ENCODE results near the gene PAK6. TPM values are rescaled to one million over a fixed set of nuclear protein-coding genes. Genes with fewer than 3 reads are reported as not detected.

The PAK6 gene
- total and polyA plus RNA-seq, 2 donors, result 0.38 to 1.3 TPM

DNA sequence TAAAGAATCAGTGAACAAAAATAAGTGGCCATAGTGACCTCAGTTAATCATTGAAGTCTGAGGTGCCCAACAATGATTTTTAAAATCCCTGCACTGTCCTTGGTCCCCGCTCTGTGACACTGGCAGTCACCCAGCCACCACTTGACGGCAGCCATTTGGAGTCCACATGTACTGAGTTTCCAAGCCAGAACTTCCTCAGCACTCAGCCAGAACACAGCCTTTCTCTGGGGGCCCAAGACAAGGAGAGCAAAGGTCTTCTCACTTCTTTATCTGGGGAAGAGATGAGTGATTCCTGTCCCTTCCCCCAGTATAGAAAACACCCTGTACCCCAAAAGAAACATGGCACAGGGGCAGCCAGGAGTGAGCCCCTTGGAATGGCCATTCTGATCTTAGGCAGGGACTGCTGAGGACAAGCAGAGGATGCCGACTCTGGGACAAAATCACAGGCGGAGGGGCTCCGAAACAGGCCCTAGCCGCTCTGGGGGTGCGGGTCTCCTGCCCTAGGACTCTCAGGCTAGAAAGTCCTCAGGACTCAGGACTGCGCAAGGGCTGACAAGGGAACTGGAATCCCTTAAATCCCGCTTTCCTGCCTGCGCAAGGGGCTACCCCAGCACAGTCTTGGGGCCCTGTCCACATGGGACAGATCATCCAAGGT is 12.8 kb downstream of the PAK6 start:
- H3K4me3 ChIP-seq (ENCODE audit: low read length in 2 of 2), result no peak overlapping the region
- H3K4me1 ChIP-seq (ENCODE audit: control insufficient read depth in 2 of 2, insufficient read depth in 2 of 2, low read length in 2 of 2), result peaks cover 9 to 11% of the 10 kb centered on the region in 2 donors
- DNase-seq (ENCODE audit: low read depth in 6 of 9, low spot score in 9 of 9), result no peak
- WGBS, result 97% methylated on average over 10 of the region's 10 CpGs
- no peaks in the 10 kb centered on the region for H3K9me3 ChIP-seq (ENCODE audit: control insufficient read depth in 2 of 2, insufficient read depth in 1 of 2, low read length in 1 of 2)
- no peaks in the 10 kb centered on the region for H3K36me3 ChIP-seq (ENCODE audit: control insufficient read depth in 2 of 2, insufficient read depth in 2 of 2, low read length in 1 of 2)
- H3K27me3 ChIP-seq (ENCODE audit: control insufficient read depth in 2 of 2, insufficient read depth in 1 of 2, low read length in 1 of 2), result peaks cover 29 to 65% of the 10 kb centered on the region in 2 donors
- no peak overlapping the region for H3K27ac ChIP-seq (ENCODE audit: low read depth in 1 of 2, low read length in 1 of 2)

DNA sequence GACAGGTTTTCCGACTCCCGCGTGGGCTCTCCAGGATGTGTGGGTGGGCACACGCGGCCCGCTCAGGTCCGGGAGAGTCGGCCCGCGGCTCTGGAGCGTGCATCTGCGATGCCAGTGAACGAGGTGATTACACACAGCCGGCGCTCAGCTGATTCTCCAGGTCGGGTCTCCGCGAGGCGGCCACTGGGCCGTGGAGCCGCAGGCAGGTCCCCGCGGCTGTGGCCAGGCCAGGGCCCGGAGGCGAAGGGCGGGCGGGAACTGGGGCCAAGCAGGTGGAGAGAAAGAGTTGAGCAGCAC is 13.2 kb downstream of the PAK6 start:
- Histone ChIP-seq H3K36me3 (ENCODE audit: control insufficient read depth in 2 of 2, insufficient read depth in 2 of 2, low read length in 1 of 2) (no peaks in the 10 kb centered on the region), H3K4me3 (ENCODE audit: low read length in 2 of 2) (no peak overlapping the region), H3K4me1 (ENCODE audit: control insufficient read depth in 2 of 2, insufficient read depth in 2 of 2, low read length in 2 of 2) (peaks cover 9 to 11% of the 10 kb centered on the region in 2 donors), H3K9me3 (ENCODE audit: control insufficient read depth in 2 of 2, insufficient read depth in 1 of 2, low read length in 1 of 2) (no peaks in the 10 kb centered on the region), H3K27me3 (ENCODE audit: control insufficient read depth in 2 of 2, insufficient read depth in 1 of 2, low read length in 1 of 2) (peaks cover 29 to 65% of the 10 kb centered on the region in 2 donors), H3K27ac (ENCODE audit: low read depth in 1 of 2, low read length in 1 of 2) (no peak overlapping the region)
- no peak for DNase-seq (ENCODE audit: low read depth in 6 of 9, low spot score in 9 of 9)
- WGBS, result 64% methylated on average over 27 of the region's 27 CpGs

DNA sequence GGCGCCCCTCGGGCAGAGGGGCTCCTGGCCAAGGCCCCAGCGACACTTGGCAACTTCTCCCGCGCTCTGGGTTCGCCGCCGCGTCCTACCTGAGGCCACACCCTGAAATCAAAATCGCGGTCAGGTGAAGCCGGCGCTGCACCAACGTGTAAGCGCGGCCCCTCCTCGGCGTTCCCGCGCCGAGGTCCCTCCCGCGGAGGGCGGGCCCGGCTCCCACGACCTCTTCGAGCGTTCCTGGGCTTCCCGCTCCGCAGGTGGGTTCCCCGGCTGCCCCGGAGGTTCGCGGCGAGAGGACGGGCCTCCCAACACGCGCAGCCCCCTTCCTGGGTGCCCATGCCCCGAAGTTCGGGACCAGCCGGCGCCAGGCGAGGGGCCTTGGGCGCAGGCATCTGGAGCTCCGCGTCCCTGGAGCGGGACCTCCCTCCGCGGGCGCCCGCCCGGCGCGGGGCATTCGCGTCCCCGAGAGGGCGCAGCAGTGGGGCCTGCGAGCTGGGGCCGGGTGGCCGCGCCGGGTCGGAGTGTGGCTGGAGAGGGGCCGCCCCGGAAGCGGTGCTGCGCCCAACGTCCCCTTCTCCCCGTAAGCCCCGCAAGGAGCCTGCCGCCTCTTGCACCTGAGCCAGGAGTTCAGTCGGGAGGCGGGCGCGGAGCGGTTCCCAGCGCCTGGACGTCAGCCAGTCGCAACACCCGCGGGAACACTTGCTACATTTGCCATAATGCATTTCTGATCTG is 13.7 kb downstream of the PAK6 start:
- Histone ChIP-seq H3K27me3 (ENCODE audit: control insufficient read depth in 2 of 2, insufficient read depth in 1 of 2, low read length in 1 of 2) (peaks cover 29 to 65% of the 10 kb centered on the region in 2 donors), H3K4me1 (ENCODE audit: control insufficient read depth in 2 of 2, insufficient read depth in 2 of 2, low read length in 2 of 2) (peaks cover 9 to 11% of the 10 kb centered on the region in 2 donors), H3K9me3 (ENCODE audit: control insufficient read depth in 2 of 2, insufficient read depth in 1 of 2, low read length in 1 of 2) (no peaks in the 10 kb centered on the region), H3K27ac (ENCODE audit: low read depth in 1 of 2, low read length in 1 of 2) (no peak overlapping the region), H3K36me3 (ENCODE audit: control insufficient read depth in 2 of 2, insufficient read depth in 2 of 2, low read length in 1 of 2) (no peaks in the 10 kb centered on the region), H3K4me3 (ENCODE audit: low read length in 2 of 2) (peak overlapping the region; percentile 29 to 54)
- no peak for DNase-seq (ENCODE audit: low read depth in 6 of 9, low spot score in 9 of 9)
- 3% methylated on average over 82 of the region's 82 CpGs for WGBS

DNA sequence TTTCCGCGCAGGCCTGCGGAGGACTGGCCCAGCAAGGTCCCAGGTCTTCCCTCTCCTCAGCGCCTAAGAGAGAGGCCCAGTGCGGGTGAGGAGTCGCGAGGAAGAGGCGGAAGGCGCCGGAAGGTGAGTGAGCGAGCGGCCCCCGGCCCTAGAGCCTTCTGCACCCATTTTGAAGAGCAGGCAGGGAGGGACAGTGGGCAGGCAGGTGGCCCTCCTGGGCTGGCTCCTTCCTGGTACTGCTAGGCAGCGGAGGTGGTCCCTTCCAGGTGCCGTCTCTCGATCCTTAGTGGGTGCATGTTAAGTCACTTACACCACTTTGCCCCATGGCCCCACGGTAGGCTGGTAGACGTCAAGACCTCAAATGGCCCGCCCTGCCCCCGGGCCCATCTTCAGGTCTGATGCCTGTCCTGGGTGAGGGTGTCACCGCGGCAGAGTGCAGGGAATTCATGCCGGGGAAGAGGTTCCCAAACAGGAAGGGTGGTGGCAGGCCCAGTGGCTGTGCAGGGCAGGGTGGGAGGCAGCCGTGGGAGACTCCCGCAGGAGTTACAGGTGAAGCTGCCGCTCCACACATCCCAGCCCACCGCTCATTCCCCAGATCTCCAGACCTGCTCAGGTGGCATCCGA is 14.4 kb downstream of the PAK6 start:
- no peaks in the 10 kb centered on the region for H3K36me3 ChIP-seq (ENCODE audit: control insufficient read depth in 2 of 2, insufficient read depth in 2 of 2, low read length in 1 of 2)
- peaks cover 29 to 69% of the 10 kb centered on the region in 2 donors for H3K27me3 ChIP-seq (ENCODE audit: control insufficient read depth in 2 of 2, insufficient read depth in 1 of 2, low read length in 1 of 2)
- H3K9me3 ChIP-seq (ENCODE audit: control insufficient read depth in 2 of 2, insufficient read depth in 1 of 2, low read length in 1 of 2), result no peaks in the 10 kb centered on the region
- H3K27ac ChIP-seq (ENCODE audit: low read depth in 1 of 2, low read length in 1 of 2), result no peak overlapping the region
- H3K4me1 ChIP-seq (ENCODE audit: control insufficient read depth in 2 of 2, insufficient read depth in 2 of 2, low read length in 2 of 2), result peaks cover 9 to 11% of the 10 kb centered on the region in 2 donors
- 44% methylated on average over 28 of the region's 28 CpGs for WGBS
- DNase-seq (ENCODE audit: low read depth in 6 of 9, low spot score in 9 of 9), result no peak
- H3K4me3 ChIP-seq (ENCODE audit: low read length in 2 of 2), result peak overlapping the region; percentile 29 to 54

DNA sequence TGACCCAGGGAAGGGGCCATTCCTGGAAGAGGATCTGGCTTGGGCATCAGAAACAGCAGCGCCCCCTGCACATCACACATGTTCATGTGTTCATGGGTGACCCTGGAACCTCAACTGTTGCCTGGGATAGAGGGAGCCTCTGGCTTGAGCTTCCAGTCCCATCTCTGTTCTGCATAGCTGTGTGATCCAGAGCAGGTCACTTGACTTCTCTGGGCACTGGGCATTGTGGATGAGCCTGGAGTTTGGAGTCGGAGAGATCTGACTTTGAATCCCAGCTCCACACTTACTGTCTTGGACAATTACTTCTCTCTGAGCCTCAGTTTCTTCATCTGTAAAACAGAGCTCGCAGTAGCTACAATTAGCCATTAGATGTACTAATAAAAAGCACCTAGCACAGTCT is 15.6 kb downstream of the PAK6 start:
- H3K4me3 ChIP-seq (ENCODE audit: low read length in 2 of 2), result no peak overlapping the region
- peaks cover 29 to 71% of the 10 kb centered on the region in 2 donors for H3K27me3 ChIP-seq (ENCODE audit: control insufficient read depth in 2 of 2, insufficient read depth in 1 of 2, low read length in 1 of 2)
- no peaks in the 10 kb centered on the region for H3K36me3 ChIP-seq (ENCODE audit: control insufficient read depth in 2 of 2, insufficient read depth in 2 of 2, low read length in 1 of 2)
- no peaks in the 10 kb centered on the region for H3K9me3 ChIP-seq (ENCODE audit: control insufficient read depth in 2 of 2, insufficient read depth in 1 of 2, low read length in 1 of 2)
- no peak for DNase-seq (ENCODE audit: low read depth in 6 of 9, low spot score in 9 of 9)
- H3K4me1 ChIP-seq (ENCODE audit: control insufficient read depth in 2 of 2, insufficient read depth in 2 of 2, low read length in 2 of 2), result peaks cover 9 to 11% of the 10 kb centered on the region in 2 donors
- H3K27ac ChIP-seq (ENCODE audit: low read depth in 1 of 2, low read length in 1 of 2), result no peak overlapping the region
- 98% methylated on average over 3 of the region's 3 CpGs for WGBS

DNA sequence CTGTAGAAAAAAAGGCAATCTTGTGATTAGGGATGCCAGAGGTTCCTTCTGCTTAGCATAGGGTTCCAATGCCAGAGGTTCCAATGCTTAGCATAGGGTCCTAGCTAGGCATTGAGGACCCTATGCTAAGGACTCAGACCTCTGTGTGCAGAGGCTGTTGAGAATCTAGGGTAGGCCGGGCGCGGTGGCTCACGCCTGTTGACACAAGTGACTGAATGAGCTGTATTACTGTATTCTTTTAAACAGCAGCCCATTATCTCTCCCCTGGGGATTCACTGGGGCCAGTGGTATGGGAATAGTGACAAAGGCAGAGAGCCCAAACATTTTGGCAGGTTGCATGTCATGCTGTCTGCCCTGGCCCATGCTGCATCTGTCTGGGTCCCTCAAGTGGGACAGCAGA is 16.2 kb downstream of the PAK6 start:
- Histone ChIP-seq H3K27ac (ENCODE audit: low read depth in 1 of 2, low read length in 1 of 2) (no peak overlapping the region), H3K36me3 (ENCODE audit: control insufficient read depth in 2 of 2, insufficient read depth in 2 of 2, low read length in 1 of 2) (no peaks in the 10 kb centered on the region), H3K4me3 (ENCODE audit: low read length in 2 of 2) (no peak overlapping the region), H3K4me1 (ENCODE audit: control insufficient read depth in 2 of 2, insufficient read depth in 2 of 2, low read length in 2 of 2) (peaks cover 9 to 11% of the 10 kb centered on the region in 2 donors), H3K27me3 (ENCODE audit: control insufficient read depth in 2 of 2, insufficient read depth in 1 of 2, low read length in 1 of 2) (peaks cover 29 to 68% of the 10 kb centered on the region in 2 donors), H3K9me3 (ENCODE audit: control insufficient read depth in 2 of 2, insufficient read depth in 1 of 2, low read length in 1 of 2) (no peaks in the 10 kb centered on the region)
- no peak for DNase-seq (ENCODE audit: low read depth in 6 of 9, low spot score in 9 of 9)
- WGBS, result 99% methylated on average over 4 of the region's 4 CpGs

DNA sequence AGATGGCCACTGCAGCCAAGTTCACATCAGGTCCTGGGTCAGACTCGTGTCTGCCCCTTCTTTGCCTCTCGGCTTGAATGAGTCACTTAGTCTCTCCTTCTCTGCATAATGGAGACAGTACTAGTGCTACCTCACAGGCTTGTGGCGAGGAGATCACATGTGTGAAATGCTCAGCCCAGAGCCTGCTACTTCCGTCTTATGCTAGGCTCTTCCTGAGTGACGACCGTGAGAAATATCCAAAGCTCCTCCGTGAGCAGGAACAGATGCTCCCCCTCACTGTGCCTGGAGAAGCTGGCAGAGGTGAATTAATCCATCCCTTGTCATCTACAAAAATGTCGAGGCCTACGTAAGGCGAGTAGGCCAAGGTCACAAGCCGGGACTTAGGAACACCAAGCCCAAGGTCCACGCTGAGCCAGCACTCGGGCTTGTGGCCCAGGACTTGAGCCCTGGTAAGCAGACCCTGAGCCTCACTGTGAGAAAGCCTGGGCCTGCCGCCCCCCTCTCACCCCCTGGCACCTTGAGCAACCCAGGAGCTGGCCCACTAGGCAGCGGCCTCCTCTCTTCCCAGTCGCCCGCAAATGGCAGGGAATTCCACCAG is 17.9 kb downstream of the PAK6 start:
- whole genome bisulfite sequencing, result 94% methylated on average over 17 of the region's 17 CpGs

DNA sequence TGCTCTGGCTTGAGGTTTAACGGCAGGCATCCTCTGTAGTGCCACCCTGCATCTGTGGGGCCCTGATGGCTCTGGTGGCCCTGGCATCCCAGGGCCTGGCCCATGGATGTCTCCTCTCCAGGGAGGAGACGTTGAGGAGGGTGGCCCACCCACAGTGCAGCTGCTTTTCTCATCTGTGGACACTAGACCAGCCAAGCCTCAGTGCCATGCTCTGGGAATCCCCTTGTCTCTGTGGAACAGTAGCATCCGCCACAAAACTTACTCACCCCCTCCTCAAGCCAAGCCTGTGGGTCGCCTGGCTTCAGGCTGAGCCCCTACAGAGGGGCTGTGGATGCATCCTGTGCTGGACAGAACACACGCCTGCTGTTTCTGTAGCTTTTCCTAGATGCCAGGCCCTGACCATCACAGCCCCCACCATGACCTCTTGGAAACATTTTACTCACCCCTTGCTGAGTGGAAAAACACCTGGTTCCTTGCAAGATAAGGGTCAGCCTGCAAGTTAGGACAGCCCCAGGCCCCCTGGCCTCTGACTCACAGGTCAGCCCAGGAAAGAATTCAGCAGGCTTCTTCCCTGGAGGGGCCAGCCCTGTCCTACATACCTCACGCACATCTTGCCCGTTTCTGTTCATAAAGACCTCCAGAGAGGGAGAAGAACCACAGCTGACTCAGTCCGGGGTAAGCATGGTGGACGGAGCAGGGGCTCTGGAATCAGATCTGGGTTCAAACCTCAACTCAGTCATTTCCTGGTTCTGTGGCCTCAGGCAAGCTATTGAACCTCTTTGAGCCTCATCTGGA is 19.0 kb downstream of the PAK6 start:
- no peak for DNase-seq (ENCODE audit: low read depth in 6 of 9, low spot score in 9 of 9)
- WGBS, result 97% methylated on average over 9 of the region's 9 CpGs
- Histone ChIP-seq H3K27me3 (ENCODE audit: control insufficient read depth in 2 of 2, insufficient read depth in 1 of 2, low read length in 1 of 2) (peaks cover 8 to 40% of the 10 kb centered on the region in 2 donors), H3K4me1 (ENCODE audit: control insufficient read depth in 2 of 2, insufficient read depth in 2 of 2, low read length in 2 of 2) (peaks cover 3 to 5% of the 10 kb centered on the region in 2 donors), H3K27ac (ENCODE audit: low read depth in 1 of 2, low read length in 1 of 2) (no peak overlapping the region), H3K4me3 (ENCODE audit: low read length in 2 of 2) (no peak overlapping the region), H3K36me3 (ENCODE audit: control insufficient read depth in 2 of 2, insufficient read depth in 2 of 2, low read length in 1 of 2) (no peaks in the 10 kb centered on the region), H3K9me3 (ENCODE audit: control insufficient read depth in 2 of 2, insufficient read depth in 1 of 2, low read length in 1 of 2) (no peaks in the 10 kb centered on the region)

More for the DNA sequence above, 17.9 kb downstream of the PAK6 start:
- no peaks in the 10 kb centered on the region for H3K36me3 ChIP-seq (ENCODE audit: control insufficient read depth in 2 of 2, insufficient read depth in 2 of 2, low read length in 1 of 2)
- no peak overlapping the region for H3K27ac ChIP-seq (ENCODE audit: low read depth in 1 of 2, low read length in 1 of 2)
- H3K4me1 ChIP-seq (ENCODE audit: control insufficient read depth in 2 of 2, insufficient read depth in 2 of 2, low read length in 2 of 2), result peaks cover 9 to 11% of the 10 kb centered on the region in 2 donors
- H3K4me3 ChIP-seq (ENCODE audit: low read length in 2 of 2), result no peak overlapping the region
- DNase-seq (ENCODE audit: low read depth in 6 of 9, low spot score in 9 of 9), result no peak
- H3K27me3 ChIP-seq (ENCODE audit: control insufficient read depth in 2 of 2, insufficient read depth in 1 of 2, low read length in 1 of 2), result peaks cover 19 to 52% of the 10 kb centered on the region in 2 donors
- no peaks in the 10 kb centered on the region for H3K9me3 ChIP-seq (ENCODE audit: control insufficient read depth in 2 of 2, insufficient read depth in 1 of 2, low read length in 1 of 2)

Measured in thymus (tissue), 11 donors.